GM18868 (cell line): ENCODE measurements around the gene CYP39A1.
"Not testable (repeated sequence)": the region's sequence is repeated elsewhere in the genome, so short reads cannot be mapped to it uniquely, and the experiment has no call there.

Experiments
- ATAC-seq: cut with Tn5 transposase; IDR thresholded peaks from one replicate; pipeline ENCODE4 v1.9.1; 2021; ENCODE audit warnings: mild to moderate bottlenecking, moderate library complexity; ENCODE audit not compliant: unreplicated experiment

CYP39A1 gene

DNA sequence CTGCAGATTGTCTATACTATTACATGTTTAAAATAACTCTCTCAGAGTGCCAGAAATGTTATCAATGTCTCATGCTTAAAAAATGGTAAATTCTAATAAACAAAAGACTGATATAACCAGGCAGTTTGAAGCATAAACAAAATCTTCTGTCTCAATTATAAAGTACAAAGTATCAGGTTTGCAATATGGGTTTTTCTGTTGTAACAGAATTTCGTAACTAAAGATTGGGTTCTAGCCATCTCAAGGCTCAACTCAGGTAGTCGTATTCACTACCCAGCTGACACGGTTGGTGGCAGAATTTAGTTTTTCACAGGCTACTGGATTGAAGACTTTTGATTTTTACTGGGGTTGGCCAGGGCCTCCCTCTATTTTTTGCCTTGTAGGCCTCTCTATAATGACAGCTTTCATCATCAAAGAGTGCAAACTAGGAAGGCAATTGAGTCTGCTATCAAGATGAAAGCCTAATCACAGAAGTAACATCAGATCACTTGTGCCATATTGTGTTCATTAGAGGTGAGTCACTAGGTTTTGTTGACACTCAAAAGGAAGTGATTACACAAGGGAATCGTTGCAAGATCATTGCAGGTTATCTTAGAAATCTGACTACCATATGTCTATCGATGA is 3.6 kb downstream of the CYP39A1 start:
- no peak for ATAC-seq

DNA sequence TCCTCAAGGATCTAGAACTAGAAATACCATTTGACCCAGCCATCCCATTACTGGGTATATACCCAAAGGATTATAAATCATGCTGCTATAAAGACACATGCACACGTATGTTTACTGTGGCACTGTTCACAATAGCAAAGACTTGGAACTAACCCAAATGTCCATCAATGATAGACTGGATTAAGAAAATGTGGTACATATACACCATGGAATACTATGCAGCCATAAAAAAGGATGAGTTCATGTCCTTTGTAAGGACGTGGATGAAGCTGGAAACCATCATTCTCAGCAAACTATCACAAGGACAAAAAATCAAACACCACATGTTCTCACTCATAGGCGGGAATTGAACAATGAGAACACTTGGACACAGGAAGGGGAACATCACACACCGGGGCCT is 4.5 kb downstream of the CYP39A1 start:
- ATAC-seq: not testable (repeated sequence)

- ATAC-seq: no peak
Measured at GRCh38 chr6:46645265-46645664, 7.4 kb downstream of the CYP39A1 start.

GRCh38 chr6:46642928-46643751 is 9.5 kb downstream of the CYP39A1 start:
- no peak for ATAC-seq

GRCh38 chr6:46638650-46639049 is 14.0 kb downstream of the CYP39A1 start:
- ATAC-seq: no peak

DNA sequence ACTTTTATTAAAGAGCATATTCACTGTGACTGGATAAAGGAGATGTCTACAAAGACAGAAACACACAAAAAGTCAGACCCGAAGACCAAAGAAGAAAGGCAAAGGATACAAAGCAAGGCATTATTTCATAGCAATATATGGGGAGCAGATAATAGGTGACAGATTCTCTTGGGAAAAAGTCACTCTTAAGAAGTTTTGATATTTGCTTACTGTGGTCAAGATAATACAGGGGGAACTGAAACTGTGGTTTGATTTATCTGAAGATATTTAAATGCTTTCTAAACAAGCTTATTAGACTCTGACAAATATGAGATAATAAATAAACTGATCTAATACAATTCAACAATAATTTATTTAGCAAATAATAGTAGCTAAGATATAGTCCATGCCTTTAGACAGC is 14.7 kb downstream of the CYP39A1 start:
- ATAC-seq: peak; percentile 41

DNA sequence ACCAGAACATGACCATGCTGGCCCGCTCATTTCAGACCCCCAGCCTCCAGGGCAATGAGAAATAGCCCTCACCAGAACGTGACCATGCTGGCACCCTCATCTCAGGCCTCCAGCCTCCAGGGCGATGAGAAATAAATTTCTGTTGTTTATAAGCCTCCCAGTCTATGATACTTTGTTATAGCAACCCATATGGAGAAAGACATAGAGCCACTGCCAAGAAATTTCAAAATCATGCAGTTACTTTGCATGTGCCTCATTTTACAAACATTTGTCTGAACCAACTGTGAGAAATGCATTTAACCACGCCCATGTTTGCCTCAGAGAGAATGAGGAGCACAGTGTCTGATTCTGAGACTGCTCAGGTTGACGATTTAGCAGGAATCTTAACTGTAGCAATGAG is 15.5 kb downstream of the CYP39A1 start:
- ATAC-seq: no peak

GRCh38 chr6:46635462-46635861 is 17.2 kb downstream of the CYP39A1 start:
- ATAC-seq: peak; percentile 41

GRCh38 chr6:46632053-46632452 is 20.6 kb downstream of the CYP39A1 start:
- no peak for ATAC-seq

DNA sequence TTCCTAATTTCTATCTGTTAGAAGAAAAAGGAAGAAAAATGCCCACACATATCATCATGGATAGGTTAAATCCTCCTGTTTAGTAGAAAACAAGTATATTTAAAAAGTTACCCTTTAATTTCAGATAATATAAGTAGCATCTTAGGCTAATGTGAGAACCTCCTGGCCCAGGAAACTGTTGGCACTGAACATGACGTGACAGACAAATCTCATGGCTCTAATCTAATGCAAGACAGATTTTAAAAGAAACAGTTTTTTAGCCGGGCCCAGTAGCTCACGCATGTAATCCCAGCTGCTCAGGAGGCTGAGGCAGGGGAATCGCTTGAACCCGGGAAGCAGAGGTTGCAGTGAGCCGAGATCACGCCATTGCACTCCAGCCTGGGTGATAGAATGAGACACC is 22.9 kb downstream of the CYP39A1 start:
- ATAC-seq: no peak

DNA sequence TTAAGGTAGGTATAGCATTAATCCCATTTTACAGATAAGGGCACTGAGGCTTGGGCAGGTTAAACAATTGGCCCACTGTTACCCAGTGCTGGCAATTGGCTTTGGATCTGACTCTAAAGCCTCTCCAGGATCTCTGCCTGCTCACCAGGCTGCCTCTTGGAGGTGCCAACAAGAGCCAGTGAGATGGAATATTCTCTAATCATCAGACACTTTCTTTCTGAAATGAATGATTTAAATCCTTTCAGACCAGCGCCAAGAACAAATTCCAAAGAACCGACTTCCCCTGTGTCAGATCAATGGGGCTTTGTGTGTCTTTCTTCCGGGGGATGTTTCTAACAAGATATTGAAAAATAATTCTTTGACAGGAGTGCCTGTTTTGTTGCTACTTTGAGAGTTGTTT is 23.6 kb downstream of the CYP39A1 start:
- no peak for ATAC-seq

- no peak for ATAC-seq
Measured at GRCh38 chr6:46628498-46628897, 24.1 kb downstream of the CYP39A1 start.

DNA sequence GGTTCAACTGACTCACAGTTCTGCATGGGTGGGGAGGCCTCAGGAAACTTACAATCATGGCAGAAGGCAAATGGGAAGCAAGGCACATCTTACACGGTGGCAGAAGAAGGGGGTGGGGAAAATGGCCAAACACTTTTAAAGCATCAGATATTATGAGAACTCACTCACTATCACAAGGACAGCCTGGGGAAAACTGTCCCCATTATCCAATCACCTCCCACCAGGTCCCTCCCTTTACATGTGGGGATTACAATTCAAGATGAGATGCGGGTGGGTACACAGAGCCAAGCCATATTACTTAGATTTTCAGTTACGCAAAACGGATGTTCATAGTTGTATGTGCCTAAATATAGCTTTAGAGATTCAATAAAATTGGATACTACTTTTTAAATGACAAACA is 25.6 kb downstream of the CYP39A1 start:
- no peak for ATAC-seq

- peak; percentile 84 for ATAC-seq
Measured at GRCh38 chr6:46626228-46626909, 26.2 kb downstream of the CYP39A1 start.

- no peak for ATAC-seq
Measured at GRCh38 chr6:46618726-46619125, 33.9 kb downstream of the CYP39A1 start.

GRCh38 chr6:46612645-46613044 is 40.0 kb downstream of the CYP39A1 start:
- ATAC-seq: no peak

DNA sequence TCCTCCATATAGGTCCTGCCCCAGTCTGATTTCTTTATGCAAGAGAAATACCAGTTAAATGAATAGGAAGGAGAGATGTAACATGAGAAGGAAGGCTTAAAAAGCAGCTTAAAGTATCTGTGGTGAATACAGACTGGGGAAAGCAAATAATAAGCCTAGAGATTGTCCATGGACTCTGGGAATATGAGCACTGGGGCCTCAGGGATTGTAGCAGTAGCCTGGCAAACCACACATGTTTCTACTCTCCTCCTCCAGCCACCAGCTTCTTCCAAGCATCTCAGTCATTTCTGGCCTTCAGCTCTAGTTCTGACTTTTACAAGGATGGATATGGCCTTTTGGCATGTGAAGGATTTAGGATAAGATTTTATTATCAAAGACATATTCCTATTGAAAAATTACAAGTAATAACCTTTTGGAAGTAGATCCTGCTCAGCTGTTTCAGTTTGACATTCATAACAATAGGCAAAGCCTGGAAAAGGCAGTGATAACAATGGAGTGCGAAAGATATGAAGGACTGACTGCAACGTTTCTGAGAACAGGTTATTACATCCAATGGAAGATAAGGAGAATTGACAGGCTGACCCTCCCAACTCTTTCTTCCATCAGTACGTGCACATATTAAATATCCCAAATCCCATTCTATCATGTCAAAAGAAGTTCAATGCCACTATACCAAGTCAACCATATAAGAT is 41.6 kb downstream of the CYP39A1 start:
- no peak for ATAC-seq

DNA sequence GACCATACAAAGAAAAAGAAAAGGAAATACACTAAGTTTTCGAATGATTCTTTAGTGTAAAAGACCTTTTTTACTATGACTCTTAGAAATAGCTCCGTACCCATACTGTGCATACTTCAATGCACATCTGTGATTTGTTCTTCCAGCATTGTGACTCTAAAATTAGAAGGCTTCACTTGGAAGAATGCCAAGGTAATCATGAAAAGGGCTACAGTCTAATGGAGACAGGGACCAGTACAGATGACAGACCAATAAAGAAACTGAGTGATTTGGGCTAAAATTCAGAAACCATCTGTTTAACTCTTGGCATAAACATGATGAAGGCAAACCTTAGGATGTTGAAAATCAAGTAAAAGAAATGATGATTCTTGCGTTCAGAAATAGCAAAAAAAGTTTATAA is 46.3 kb downstream of the CYP39A1 start:
- no peak for ATAC-seq

- peak; percentile 72 for ATAC-seq
Measured at GRCh38 chr6:46605091-46605797, 47.4 kb downstream of the CYP39A1 start.

DNA sequence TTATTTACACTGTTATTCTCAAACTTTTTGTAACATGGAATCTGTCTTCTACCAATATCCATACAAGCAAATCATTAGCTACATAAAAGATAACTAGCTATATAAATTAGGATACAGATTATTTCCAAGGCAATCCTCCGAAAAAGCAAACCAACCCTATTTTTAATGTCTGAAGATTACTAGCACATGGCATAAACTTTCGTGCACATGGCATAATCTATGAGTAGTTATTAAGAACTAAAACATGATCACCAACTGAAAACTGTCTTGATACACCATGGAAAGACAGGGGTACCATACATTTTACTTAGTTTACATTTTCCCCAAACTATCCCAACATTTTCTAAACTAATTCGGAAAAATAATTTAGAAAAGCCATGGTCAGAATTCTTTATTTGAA is 54.4 kb downstream of the CYP39A1 start:
- no peak for ATAC-seq

- ATAC-seq: no peak
Measured at GRCh38 chr6:46592740-46593139, 59.9 kb downstream of the CYP39A1 start.
